Brain pericyte (primary cell): ENCODE measurements around the gene PET100.

ENCODE experiments used
- DNase-seq: peaks from one replicate; pipeline ENCODE4 v3.0.0-alpha.2; 2012; ENCODE audit warnings: low read depth, low spot score

PET100 gene

DNA sequence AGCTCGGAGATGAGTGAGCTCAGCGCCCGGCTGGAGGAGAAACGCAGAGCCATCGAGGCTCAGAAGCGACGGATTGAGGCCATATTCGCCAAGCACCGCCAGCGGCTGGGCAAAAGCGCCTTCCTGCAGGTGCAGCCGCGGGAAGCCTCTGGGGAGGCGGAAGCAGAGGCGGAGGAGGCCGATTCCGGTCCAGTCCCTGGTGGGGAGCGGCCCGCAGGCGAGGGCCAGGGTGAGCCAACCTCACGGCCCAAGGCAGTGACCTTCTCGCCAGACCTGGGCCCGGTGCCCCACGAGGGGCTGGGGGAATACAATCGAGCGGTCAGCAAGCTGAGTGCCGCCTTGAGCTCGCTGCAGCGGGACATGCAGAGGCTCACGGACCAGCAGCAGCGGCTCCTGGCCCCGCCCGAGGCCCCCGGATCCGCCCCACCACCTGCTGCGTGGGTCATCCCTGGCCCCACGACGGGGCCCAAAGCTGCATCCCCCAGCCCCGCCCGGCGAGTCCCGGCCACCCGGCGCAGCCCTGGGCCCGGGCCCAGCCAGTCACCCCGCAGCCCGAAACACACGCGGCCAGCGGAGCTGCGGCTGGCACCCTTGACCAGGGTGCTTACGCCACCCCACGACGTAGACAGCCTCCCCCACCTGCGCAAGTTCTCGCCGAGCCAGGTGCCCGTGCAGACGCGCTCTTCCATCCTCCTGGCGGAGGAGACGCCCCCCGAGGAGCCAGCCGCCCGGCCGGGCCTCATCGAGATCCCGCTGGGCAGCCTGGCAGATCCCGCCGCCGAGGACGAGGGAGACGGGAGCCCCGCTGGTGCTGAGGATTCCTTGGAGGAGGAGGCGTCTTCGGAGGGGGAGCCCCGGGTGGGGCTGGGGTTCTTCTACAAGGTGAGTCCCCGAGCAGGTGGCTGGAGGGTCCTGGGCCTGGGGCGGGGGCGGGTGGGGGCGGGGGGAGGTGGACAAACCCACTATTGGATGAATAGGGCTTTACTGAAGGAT lies 17.0 kb upstream of the PET100 start:
- DNase-seq: no peak

DNA sequence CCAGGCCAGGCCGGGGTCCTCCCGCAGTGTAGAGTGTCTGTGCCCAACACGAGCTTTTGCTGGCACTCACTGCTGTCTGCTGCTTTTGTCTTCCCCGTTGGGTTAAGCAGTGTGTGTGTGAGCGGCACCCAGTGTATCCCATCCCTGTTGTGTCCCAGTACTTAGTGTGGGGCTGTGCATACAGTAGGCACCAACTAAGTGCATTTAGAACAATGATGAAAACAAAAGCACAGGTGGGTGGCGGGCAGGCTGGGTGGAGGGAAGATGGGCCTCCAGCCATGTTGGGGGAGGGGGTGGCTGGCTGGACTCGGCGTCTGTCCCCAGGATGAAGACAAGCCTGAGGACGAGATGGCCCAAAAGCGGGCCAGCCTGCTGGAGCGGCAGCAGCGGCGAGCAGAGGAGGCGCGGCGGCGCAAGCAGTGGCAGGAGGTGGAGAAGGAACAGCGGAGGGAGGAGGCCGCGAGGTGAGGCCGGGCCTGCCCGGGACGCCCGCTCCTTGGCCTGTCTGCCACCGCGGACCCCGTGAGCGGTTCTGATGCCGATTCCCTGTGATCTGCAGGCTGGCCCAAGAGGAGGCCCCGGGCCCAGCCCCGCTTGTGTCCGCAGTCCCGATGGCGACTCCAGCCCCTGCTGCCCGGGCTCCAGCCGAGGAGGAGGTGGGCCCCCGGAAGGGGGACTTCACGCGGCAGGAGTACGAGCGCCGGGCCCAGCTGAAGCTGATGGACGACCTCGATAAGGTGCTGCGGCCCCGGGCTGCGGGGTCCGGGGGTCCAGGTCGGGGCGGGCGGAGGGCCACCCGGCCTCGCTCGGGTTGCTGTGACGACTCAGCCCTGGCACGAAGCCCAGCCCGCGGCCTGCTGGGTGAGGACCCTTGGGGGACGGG lies 14.5 kb upstream of the PET100 start:
- no peak for DNase-seq

DNA sequence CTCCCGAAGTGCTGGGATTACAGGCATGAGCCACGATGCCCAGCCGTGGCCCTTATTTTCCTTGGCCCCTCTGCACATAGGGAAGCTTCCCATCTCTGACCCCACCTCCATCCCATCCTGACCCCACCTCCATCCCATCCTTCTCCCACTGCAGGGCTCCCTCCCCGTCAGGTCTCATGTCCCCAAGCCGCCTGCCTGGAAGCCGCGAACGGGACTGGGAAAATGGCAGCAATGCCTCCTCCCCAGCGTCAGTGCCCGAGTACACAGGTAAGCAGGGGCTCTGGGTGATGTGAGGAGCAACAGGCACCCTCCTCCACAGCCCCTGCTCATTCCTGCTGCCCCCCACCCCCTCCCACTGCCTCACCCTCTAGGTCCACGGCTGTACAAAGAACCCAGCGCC lies 12.4 kb upstream of the PET100 start:
- no peak for DNase-seq

DNA sequence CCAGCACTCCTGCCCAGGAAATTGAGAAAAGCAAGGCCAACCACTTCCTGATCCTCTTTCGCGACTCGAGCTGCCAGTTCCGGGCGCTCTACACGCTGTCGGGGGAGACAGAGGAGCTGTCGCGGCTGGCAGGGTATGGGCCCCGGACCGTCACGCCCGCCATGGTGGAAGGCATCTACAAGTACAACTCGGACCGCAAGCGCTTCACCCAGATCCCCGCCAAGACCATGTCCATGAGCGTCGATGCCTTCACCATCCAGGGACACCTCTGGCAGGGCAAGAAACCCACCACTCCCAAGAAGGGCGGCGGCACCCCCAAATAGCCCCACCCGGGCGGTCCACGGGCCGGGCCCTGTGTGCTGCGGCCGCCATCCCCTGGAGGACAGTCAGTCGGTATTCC lies 11.9 kb upstream of the PET100 start:
- no peak for DNase-seq

DNA sequence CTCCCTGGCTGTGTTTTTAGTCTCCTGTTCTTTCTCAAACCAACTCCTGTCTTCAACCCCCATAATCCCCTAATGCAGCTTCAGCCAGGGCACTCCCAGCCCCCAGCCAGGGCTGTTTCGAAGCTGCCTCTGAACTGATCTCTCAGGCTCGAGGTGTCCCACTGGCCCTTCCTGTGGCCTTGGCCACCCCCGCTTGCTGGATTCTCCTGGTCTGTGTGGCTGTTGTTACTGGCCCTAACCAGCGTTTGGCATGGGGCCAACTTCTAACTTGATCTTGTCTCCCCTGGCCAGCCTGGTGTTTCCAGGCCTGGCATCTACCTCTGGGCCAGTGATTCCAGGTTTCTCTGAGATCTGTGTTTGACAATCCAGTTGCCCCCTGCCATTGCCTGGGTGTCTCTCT lies 11.2 kb upstream of the PET100 start:
- DNase-seq: no peak

DNA sequence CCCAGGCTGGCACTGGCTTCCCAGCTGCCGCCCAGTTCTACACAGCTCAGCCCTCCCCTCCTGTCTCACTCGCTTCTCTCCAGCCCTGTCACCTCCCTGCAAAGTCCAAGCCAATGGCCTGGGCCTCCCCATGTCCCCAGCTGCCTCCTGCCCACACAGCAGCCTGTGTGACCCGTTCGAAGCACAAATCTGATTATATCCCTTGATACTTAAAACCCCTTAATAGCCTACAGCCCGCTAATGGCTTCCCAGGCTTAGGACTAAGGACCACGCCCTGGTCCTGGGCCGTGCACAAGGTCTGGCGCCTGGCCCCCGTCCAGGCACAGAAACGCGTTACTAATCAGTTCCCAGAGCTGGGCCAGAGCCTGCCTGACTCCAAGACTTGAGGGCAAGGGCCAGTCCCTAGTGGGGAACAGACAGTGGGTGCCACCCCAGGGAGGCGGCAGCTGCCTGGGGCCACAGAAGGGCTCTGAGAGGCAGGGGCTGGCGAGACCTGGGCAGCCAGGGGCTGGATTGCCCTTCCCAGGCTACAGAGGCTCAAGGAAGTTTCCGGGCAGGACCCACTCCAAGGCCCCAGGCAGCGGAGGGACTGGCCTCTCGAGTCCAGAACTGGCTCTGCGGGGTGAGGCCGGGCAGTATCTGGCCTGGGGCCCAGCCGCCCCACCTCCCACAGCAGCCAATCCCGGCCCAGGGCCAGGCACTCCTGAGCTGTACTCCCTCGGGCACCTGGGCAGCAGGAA lies 10.7 kb upstream of the PET100 start:
- no peak for DNase-seq

DNA sequence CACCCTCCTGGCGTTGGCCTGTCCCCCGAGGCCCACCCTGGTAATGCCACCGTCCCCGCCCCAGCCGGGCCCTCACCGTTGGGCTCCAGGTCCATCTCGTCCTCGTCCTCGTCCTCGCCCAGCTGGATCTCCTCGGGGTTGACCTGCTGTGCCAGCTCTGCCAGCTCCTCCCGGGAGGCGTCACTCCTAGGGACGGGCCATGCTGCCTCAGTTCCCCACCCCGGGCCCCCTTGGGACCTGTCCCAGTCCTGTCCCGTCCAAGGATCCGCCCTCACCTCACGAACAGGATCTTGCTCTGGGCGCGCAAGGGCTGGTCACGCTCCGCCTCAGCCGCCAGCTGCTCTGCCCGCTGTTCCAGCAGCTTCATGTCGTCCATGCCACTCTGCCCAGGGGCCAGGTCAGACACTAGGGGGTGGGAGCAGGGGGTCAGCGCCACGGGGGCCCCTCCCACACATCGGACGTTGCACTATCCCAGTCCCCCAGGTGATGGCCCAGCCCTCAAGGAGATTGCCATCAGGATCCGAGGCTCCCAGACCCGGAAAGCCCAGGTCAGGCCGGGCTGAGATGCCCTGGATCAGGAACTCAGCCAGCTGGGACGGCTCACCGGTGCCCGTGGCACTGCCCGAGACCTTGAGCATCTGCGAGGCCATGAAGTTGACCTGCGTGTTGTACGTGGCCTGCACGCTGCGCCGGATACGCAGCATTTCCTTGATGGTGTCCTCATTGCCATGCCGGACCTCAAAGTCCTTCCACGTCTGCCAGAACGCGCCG lies 9.7 kb upstream of the PET100 start:
- no peak for DNase-seq

DNA sequence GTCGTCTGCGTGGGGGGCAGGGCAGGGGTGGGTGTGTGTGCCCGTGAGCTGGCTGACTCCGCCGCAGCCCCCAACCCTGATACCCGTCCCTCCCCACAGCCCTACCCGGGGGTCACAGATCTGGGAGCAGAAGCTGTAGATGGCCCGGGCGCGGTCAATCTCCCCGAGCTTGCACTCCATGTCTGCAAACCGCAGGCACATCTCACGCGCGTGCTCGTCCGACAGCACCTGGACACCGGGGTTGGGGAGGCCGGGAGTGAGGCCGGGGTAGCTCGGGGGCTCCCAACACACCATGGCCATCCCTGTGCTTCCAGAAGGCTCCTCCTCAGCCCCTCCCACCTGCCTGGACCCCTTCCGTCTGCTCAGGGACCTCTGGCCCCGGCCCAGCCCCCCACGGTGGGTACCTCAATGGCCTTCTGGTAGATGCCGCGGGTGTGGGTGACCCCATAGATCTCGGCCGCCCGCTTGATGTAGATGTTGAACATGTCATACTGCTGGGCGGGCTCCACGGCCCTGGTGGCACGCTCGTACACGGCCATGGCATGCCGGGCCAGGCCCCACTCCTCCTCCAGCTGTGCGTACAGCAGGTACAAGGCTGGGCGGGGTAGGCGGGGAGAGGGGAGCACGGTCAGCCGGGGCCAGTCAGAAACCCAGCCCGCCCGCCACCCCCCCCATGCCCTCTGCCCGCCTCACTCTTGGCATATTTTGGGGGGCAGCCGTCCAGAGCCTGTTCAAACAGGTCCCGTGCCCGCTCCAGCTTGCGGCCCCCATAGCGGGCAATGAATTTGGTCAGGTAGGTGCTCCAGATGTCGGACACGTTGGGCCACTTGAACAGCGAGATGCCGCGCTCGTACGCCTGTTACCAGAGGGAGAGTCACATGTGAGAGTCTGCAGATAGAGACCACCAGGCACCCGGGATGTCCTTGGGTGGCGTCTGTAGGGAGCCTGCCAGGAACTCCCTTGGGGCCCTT lies 8.9 kb upstream of the PET100 start:
- DNase-seq: no peak

DNA sequence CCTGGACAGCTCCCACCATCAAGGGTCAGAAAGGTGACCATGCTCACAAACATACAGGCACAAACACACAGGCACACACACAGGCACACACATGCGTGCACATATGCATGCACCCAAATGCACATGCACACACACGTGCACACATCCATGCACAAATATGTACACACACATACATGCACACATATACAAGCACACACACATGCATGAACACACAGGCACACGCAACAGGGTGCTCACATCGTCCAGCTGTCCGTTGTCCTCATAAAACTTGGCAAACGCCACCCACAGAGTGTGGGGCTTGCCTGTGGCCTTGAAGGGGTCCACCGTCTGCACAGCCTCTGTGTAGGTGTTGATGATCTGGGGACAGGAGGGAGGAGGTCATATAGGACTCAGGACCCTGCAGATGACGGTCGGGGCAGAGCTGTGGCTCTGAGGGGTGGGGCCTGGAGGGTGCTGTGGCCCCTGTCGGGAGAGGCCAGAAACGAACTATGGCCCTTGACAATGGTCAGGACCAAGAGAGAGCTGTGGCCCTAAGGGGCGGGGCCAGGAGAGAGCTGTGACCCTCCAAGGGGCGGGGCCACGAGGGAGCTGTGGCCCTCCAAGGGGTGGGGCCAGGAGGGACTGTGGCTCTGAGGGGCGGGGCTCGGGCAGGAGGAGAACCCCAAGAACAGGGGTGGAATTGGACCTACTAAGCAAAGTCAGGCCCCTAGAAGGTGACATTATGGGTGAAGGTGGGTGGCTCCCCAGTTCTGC lies 6.5 kb upstream of the PET100 start:
- no peak for DNase-seq

DNA sequence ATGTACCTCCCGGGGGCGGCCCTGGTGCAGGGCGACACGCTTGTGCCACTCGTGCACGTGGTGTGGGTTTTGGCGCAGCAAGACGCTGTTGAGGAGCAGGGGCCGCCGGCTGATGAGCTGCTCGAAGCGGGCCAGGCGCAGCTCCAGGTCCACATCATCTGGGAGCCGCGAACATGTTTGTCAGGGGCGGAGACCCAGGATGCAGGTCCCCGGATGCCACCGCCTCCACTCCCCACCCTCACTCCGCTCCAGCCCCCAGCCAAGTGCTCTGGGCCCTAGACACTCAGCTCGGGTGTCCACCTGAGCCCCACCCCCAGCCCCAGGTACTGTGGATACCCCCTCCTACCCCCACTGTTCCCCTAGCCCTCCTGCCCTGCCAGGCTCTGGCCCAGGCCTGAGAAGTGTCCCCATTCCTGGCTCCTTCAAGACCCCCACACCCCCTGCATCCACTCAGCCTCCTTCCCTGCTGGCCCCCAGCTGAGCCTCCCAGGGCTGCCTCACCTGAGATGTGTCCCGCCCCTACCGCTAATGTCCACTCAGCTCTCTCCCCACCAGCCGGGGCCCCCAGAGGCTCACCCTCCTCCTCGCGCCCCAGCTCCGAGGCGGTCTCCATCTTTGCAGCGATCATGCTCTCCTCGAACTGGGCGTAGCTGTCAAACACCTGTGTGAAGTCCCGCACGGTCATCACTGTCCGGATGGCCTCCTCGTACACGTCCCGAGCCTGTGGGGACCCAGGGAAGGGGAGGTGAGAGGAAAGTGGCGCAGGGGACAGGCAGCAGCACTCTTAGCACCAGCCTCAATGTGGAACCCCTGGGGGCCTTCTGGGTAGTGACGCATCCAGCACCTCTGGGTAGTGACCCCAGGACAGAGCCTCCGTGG lies 5.6 kb upstream of the PET100 start:
- DNase-seq: no peak

DNA sequence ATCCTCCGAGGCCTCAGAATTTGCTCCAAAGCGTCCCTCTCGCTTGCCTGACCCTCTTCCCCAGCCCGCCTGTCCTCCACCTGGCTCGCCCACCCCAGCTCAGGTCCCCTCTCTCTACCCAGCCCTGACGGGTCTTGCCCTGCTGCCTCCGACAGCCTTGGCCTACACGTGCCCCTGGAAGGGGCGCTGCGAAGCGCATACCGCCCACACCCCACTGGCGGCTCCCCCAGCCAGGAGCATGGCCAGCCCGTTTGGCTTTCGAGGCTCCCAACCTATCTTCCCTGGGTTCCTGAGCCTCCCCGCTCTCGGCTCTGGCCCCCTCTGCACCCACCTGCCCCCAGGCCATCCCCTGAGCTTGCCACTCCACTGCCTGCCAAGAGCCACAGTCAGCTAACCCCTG lies 4.8 kb upstream of the PET100 start:
- DNase-seq: no peak

DNA sequence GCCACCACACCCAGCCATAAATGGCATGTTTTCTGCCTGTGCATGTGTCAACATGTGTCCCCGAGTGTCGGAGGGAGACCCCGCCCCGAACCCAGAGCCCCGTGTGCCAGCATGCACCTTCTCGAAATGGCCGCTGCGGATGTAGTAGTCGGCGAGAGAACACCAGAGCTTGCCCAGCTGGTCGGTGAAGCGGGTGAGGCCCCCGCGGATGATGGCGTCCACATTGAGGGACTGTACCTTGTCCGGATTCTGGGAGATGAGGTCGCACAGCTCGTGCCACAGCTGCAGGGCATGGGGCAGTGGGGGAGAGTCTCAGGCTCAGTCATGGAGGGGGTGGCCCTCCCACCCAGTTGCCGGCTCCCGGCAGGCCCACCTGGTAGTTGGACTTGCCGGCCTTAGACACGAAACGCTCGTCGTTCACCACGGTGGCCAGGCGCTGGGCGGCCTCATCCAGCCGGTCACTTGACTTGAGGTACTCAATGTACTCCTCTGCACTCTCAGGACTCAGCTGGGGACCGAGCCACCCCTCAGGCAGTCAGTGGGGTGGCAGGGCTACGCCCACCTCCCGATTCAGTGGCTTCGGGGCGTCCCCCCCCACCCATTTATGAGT lies 3.7 kb upstream of the PET100 start:
- DNase-seq: no peak

DNA sequence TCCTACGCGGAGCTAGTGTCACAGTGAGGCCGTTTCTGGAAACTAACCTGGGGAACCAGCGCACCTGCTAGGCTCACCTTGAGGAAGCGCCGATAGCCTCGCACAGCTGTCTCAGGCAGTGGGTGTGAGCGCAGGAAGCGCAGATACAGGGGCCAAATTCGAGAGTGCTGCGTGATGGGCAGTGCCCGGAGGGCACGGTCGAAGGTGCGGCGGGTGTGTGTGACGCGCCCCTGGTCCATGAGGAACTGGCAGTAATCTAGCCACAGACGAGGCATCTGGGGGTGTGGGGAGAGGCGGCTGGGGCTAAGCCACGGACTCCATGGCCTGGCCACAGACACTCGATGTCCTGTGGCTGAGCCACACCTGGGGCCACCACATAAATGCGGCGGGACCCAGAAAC lies 2.4 kb upstream of the PET100 start:
- DNase-seq: no peak

DNA sequence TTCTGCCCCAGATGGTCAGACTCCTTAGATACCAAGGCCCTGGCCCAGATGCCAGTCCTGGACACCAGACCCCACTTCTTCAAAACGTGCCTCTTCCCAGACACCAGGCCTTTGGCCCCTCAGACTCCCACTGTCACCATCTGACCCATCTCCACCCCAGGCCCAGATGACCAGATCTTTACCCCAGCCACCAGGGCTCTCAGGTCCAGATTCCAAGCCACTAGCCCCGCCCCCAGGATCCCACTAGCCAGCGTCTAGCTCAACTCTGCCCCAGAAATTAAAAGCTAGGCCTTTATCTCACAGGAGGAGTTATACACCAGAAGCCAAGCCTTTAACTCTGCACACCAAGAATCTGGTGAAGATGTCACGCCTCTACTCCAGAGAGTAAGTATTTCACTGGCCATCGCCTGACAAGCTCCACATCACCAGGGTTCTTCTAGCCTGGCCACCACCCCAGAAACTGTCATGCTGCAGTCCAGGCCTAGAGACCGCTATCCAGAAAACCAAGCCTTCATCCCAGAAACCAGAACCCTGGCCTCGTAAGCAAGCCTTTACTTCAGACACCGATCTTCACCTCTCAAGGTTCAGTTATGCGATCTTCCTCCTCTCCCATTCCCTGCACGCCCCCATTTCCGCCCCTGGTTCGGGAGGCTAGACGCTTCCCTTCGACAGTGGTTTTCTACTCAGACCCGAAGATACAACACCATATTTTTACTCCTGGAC lies 843 bp upstream of the PET100 start:
- DNase-seq: no peak

DNA sequence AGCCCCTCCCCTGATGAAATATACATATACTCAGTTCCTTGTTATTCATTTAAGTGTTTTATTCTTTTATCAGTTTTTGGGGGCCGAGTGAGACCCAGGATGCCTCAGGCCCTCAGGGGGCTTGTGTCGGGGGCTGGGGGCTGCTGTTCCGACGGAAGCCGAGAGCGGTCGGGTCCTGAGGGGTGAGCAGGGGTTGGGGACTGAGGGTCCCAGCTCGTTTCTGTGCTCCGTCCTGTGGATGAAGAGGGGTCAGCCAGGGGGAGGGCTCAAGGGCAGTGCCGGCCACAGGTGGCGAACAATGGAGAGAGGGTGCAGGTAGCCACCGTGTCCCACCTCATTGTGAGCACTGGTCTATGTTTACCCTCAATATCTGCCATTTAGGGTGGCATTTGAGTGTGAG lies 2.0 kb downstream of the PET100 start:
- DNase-seq: no peak

DNA sequence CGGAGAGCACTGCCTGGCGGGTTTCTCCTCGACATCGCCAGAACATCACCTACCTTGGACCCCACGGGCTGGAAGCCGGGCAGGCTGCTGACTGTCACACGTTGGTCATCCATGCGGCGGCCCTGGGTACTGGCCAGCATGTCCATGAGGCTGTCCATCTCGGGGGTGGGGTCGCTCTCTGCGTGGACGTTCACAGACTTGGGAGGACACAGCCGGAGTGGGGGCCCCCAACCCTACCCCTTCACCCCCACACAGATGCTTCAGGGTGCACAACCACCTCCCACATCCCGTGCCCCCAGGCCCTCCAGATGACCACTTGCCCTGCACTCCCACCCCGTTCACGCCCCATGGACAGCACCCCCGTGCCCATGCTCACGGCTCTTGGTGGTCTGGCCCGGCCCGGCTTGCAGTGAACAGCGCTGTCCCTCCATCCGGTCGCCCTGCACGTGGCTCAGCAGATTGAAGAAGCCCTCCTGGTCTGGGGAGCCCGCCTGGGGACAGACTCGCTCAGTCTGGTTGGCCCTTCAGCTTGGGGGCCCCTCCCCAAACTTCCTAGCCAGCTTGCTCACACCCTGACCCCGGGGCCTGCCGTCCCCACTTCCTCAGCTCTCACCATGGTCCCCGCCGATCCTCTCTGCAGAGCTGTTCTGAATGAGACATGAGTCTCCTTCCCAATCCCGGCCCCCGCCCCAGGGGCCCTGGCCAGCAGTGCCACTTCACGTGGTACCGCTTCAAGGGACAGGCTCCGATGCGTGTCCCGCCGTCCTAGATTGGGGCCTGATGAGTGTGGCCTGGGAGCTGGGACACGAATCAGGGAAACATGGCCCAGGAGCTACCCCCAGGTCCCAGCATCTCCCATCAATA lies 3.0 kb downstream of the PET100 start:
- no peak for DNase-seq
